GM21360 (cell line): ENCODE data around the gene TECTB.
"Not testable (repeated sequence)": the region's sequence is repeated elsewhere in the genome, so short reads cannot be mapped to it uniquely, and the experiment has no call there.

Experiments used
- ATAC-seq: cut with Tn5 transposase; IDR thresholded peaks from one replicate; pipeline ENCODE4 v1.9.1; 2021; ENCODE audit warnings: mild to moderate bottlenecking, moderate library complexity; ENCODE audit not compliant: unreplicated experiment

Gene TECTB

DNA sequence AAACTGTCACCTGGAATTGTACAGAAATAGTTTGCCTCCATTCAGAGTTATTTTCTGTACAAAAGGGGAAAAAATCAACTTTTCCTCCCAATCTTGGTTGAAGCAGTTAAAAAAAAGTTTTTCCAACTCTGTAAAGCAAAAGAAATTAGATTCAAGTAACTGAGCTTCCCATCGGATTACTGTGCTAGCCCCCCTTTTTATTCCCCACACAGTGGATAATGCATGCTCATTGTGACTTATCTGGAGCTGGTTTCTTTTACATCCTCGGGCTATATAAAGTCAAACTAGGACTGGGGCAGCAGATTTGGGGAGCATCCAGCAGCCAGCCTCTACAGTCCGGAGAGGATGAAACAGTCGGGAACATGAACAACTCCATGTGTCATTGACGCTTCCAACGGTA is at the start of gene TECTB:
TECTB (plus strand) TSS at position 301 of the 400 bp plus-strand sequence. CDS start 335 bp downstream, outside the sequence.
- ATAC-seq, result no peak

DNA sequence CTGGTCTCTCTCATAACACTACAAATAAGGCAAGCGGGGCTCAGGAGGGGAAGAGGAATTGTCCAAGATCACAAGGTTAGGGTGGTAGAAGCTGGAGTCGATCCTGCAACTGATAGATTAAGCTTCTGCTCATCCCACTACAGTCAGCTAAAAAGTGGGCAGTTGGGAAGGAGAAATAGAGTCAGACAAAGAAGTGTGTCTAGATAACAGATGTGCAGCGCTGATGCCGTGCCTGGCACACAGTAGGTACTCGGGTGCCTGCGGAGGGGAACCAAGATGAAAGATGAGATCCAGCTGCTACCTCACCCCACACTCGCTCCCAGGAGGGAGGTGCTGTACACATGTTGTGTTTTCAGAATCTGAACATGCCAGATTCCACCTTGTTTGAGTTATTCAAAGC is 48.1 kb upstream of the TECTB start:
- no peak for ATAC-seq

DNA sequence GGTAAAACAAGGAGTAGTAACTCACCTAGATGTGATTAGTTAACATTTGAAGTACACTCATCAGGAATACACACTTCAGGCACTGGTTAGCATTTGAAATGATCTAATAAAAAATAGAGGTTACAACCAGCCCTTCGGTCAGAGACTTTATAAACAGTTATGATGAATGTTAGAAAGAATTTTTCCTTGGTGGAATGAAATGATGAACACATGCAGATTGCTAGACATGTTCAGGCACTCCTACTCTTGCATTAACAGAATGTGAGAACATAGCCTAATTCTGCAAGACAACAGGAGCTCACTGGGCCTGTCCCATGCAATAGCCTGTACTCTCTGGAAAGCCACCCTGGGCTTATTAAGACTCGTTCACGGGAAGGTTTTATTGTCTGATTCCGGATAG is 47.3 kb upstream of the TECTB start:
- ATAC-seq, result no peak

GRCh38 chr10:112236486-112236885 is 46.7 kb upstream of the TECTB start:
- ATAC-seq, result no peak

- ATAC-seq, result no peak
These were observed 43.9 kb upstream of the TECTB start for GRCh38 chr10:112239347-112239746.

GRCh38 chr10:112240441-112240840 is 42.8 kb upstream of the TECTB start:
- no peak for ATAC-seq

GRCh38 chr10:112241651-112242341 is 41.4 kb upstream of the TECTB start:
- ATAC-seq, result no peak

GRCh38 chr10:112242769-112243168 is 40.4 kb upstream of the TECTB start:
- no peak for ATAC-seq

DNA sequence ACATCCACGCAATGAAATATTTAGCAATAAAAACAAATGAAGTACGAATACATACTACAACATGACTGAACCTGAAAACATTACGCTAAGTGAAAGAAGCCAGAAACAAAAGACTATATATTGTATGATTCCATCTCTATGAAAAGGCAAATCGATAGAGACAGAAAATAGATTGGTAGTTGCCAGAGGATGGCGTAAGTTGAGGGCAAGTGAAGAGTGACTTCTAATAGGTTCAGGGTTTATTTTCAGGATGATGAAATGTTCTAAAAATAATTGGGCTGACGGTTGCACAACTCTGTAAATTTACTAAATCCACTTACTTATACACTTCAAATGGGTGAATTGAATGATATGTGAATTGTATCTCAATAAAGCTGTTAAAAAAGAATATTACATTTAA is 39.5 kb upstream of the TECTB start:
- ATAC-seq, result no peak

GRCh38 chr10:112244197-112244596 is 39.0 kb upstream of the TECTB start:
- no peak for ATAC-seq

GRCh38 chr10:112247791-112248190 is 35.4 kb upstream of the TECTB start:
- no peak for ATAC-seq

DNA sequence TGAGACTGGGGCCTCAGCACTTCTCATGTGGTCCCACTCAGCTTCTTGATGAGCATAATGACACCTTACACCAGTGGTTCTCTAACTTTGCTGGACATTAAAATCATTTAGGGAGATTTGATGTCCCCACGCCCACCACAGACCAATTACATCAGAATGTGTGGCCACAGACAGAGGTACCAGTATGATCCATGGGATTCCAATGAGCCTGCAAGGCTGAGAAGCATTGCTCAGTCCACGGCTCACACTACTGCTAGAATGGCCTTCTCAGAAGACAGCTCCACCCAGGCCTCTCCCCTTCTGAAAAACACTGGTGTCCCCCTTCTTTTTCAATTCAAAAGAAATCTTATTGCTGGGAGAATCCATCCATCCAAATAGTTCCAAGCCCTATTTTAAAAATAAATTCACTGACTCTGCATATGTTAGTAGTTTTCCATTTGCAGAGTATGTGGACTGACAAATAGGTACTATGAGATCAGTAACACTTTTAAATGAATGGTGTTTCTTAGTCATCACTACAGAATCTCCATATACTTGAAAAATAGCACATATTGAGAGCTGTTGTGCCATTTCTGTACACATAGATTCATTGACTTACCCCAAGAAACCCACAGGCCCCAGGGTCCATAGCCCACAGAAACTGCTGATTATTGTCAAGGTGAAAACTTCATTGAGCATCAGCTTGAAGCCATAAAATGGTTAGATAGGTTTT is 34.5 kb upstream of the TECTB start:
- ATAC-seq, result no peak

GRCh38 chr10:112249722-112250121 is 33.5 kb upstream of the TECTB start:
- no peak for ATAC-seq

DNA sequence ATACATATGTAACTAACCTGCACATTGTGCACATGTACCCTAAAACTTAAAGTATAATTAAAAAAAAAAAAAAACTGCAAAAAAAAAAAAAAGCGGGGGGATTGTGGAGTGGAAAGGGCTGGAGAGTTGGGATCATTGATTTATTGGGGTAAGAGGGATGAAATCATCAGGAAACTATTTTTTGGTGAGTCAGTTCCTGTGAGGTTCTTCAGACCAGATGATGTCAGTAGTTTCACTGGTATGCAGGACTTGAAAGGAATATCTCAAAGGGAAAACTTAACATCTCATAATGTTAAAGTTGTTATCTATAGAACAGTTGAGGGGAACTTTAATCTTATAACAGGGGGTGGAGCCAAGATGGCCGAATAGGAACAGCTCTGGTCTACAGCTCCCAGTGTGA is 32.6 kb upstream of the TECTB start:
- no peak for ATAC-seq

DNA sequence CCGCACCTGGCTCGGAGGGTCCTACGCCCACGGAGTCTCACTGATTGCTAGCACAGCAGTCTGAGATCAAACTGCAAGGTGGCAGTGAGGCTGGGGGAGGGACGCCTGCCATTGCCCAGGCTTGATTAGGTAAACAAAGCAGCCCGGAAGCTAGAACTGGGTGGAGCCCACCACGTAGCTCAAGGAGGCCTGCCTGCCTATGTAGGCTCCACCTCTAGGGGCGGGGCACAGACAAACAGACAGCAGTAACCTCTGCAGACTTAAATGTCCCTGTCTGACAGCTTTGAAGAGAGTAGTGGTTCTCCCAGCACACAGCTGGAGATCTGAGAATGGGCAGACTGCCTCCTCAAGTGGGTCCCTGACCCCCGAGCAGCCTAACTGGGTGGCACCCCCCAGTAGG is 32.0 kb upstream of the TECTB start:
- ATAC-seq, result not testable (repeated sequence)

GRCh38 chr10:112258407-112258806 is 24.8 kb upstream of the TECTB start:
- ATAC-seq, result no peak

- ATAC-seq, result no peak
These were observed 23.5 kb upstream of the TECTB start for GRCh38 chr10:112259688-112260087.

GRCh38 chr10:112260831-112261230 is 22.4 kb upstream of the TECTB start:
- no peak for ATAC-seq

DNA sequence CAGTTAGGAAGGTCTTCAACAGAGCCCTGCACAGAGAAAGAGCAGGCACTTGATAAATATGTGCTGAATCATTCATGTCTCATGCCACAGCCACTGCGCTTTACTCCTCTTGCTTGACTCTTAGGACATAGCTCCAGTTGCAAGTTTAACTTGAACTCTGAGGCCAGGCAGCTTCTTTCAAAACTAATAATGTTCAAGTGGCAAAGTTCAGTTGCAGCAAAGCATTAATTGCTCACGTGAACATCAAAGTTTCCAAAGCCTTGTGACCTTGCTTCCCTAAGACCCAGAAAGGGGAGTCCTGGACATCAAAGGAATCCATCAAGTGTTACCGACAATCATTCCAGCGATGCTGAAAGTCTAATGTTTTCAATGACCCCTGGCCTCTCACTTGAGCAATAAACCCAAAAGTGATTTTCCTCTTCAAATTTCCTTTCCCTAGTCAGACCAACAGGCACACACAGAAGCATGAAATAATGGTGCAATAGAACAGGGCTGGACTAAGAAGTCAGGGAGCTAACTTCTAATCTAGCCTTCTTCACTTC is 21.8 kb upstream of the TECTB start:
- ATAC-seq, result no peak

- no peak for ATAC-seq
These were observed 20.7 kb upstream of the TECTB start for GRCh38 chr10:112262546-112262945.

GRCh38 chr10:112265745-112266144 is 17.5 kb upstream of the TECTB start:
- ATAC-seq, result no peak

DNA sequence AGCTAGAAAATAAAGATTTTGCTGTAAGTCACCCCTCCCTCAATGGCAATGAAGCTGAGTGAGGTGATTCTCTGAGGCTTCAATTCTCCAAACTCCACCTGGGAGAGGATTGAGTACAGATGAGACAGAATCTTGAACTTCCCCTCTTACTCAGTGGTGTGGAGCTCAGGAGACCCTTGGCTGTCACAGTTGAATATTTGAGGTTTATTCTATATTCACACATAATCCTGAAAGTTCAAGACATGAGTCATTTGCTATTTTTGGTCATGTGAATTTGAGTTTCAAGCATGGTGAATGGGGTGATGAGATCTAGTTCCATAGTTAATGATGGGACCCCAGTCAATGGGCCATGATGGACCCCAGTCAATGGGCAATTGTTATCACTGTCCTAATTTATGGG is 13.9 kb upstream of the TECTB start:
- ATAC-seq, result no peak
